ENCODE results near the gene PTGR2. TPM values are rescaled to one million over a fixed set of nuclear protein-coding genes. Genes with fewer than 3 reads are reported as not detected.

The PTGR2 gene
- total RNA-seq, 1 experiment from 2014 or later: 17.1 TPM

- intact Hi-C loops (cut with micrococcal nuclease; ENCODE audit: unreplicated experiment) (no loop called here), in situ Hi-C loops (cut with HindIII; ENCODE audit: low pct_unique_long_range_greater_than_20kb, low sequenced_read_pairs) (no loop called here)
- BruUV-seq (replicated peaks): TSS peak; percentile 30
- ATAC-seq (no peak), DNase-seq (ENCODE audit: low read depth, low spot score) (no peak)
- no peaks in the 10 kb centered on the region for H3K9me3 ChIP-seq (ENCODE audit: control insufficient read depth, insufficient read depth, low read depth, low read length)
- ChIA-PET CTCF (no interaction called here), POLR2A (no interaction called here)
- H3K27me3 ChIP-seq (ENCODE audit: control insufficient read depth, insufficient read depth, low read length): no peaks in the 10 kb centered on the region
- H3K4me3 ChIP-seq (ENCODE audit: low read depth in 2 of 2, low read length in 2 of 2): no peak overlapping the region
- peaks cover 34% of the 10 kb centered on the region for H3K36me3 ChIP-seq (ENCODE audit: control insufficient read depth, insufficient read depth, low read length)
- TF ChIP-seq POLR2AphosphoS5 (IDR thresholded peaks at IDR 0.05; ENCODE audit: low read depth, low read length) (no peak), TCF7L2 (IDR thresholded peaks at IDR 0.05; ENCODE audit: low read depth, low read length) (no peak), SIN3A (IDR thresholded peaks at IDR 0.05; ENCODE audit: borderline replicate concordance, insufficient read depth, low read depth, low read length) (no peak)
- TF ChIP-seq, protein P1, sequence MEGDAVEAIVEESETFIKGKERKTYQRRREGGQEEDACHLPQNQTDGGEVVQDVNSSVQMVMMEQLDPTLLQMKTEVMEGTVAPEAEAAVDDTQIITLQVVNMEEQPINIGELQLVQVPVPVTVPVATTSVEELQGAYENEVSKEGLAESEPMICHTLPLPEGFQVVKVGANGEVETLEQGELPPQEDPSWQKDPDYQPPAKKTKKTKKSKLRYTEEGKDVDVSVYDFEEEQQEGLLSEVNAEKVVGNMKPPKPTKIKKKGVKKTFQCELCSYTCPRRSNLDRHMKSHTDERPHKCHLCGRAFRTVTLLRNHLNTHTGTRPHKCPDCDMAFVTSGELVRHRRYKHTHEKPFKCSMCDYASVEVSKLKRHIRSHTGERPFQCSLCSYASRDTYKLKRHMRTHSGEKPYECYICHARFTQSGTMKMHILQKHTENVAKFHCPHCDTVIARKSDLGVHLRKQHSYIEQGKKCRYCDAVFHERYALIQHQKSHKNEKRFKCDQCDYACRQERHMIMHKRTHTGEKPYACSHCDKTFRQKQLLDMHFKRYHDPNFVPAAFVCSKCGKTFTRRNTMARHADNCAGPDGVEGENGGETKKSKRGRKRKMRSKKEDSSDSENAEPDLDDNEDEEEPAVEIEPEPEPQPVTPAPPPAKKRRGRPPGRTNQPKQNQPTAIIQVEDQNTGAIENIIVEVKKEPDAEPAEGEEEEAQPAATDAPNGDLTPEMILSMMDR (IDR thresholded peaks at IDR 0.05): no peak
- TF ChIP-seq, protein P2, sequence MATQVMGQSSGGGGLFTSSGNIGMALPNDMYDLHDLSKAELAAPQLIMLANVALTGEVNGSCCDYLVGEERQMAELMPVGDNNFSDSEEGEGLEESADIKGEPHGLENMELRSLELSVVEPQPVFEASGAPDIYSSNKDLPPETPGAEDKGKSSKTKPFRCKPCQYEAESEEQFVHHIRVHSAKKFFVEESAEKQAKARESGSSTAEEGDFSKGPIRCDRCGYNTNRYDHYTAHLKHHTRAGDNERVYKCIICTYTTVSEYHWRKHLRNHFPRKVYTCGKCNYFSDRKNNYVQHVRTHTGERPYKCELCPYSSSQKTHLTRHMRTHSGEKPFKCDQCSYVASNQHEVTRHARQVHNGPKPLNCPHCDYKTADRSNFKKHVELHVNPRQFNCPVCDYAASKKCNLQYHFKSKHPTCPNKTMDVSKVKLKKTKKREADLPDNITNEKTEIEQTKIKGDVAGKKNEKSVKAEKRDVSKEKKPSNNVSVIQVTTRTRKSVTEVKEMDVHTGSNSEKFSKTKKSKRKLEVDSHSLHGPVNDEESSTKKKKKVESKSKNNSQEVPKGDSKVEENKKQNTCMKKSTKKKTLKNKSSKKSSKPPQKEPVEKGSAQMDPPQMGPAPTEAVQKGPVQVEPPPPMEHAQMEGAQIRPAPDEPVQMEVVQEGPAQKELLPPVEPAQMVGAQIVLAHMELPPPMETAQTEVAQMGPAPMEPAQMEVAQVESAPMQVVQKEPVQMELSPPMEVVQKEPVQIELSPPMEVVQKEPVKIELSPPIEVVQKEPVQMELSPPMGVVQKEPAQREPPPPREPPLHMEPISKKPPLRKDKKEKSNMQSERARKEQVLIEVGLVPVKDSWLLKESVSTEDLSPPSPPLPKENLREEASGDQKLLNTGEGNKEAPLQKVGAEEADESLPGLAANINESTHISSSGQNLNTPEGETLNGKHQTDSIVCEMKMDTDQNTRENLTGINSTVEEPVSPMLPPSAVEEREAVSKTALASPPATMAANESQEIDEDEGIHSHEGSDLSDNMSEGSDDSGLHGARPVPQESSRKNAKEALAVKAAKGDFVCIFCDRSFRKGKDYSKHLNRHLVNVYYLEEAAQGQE (IDR thresholded peaks at IDR 0.05; ENCODE audit: insufficient read depth in 1 of 2, low read depth in 2 of 2, low read length in 1 of 2): no peak
- no peaks in the 10 kb centered on the region for H3K4me1 ChIP-seq (ENCODE audit: control insufficient read depth, insufficient read depth, low read length)
- no peak overlapping the region for H3K27ac ChIP-seq (ENCODE audit: low read length)
Measured at GRCh38 chr14:73909681-73910080, 58.0 kb downstream of the PTGR2 start.

DNA sequence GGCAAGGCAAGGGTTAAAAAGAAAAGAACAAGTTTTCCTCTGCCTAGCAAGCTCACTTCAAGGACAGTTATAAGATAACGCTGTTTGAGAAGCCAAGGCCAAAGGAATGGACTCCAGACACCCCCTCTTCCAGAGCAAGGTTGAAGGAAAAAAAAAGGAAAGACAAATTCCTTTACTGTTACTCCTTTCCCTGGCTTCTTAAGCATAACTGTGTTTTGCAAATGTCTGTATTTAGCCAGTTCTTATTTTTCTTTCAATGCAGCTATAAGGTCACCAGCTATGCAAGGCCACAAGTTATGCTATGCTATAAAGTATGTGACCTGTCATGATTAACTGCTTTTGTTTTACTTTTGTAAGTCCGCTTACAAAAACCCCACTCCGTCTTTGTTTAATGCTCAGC, 61.6 kb downstream of the PTGR2 start:
- no peaks in the 10 kb centered on the region for H3K4me1 ChIP-seq (ENCODE audit: control insufficient read depth, insufficient read depth, low read length)
- intact Hi-C loops (cut with micrococcal nuclease; ENCODE audit: unreplicated experiment): no loop called here
- POLR2A ChIA-PET: interaction anchor here (0.6 kb wide), 2 partner anchors 45 to 139 kb away, joined by 5 to 6 read pairs; no protein-coding TSS in a partner anchor
- no TSS peak for BruUV-seq (replicated peaks)
- ATAC-seq: no peak
- no peak overlapping the region for H3K4me3 ChIP-seq (ENCODE audit: low read depth in 2 of 2, low read length in 2 of 2)
- TF ChIP-seq, protein P2 (IDR thresholded peaks at IDR 0.05; ENCODE audit: insufficient read depth in 1 of 2, low read depth in 2 of 2, low read length in 1 of 2): no peak
- TF ChIP-seq TCF7L2 (IDR thresholded peaks at IDR 0.05; ENCODE audit: low read depth, low read length) (no peak), SIN3A (IDR thresholded peaks at IDR 0.05; ENCODE audit: borderline replicate concordance, insufficient read depth, low read depth, low read length) (no peak), POLR2AphosphoS5 (IDR thresholded peaks at IDR 0.05; ENCODE audit: low read depth, low read length) (no peak)
- TF ChIP-seq, protein P1 (IDR thresholded peaks at IDR 0.05): no peak
- H3K27me3 ChIP-seq (ENCODE audit: control insufficient read depth, insufficient read depth, low read length): no peaks in the 10 kb centered on the region
- no peak for DNase-seq (ENCODE audit: low read depth, low spot score)
- CTCF ChIA-PET: interaction anchor here (0.6 kb wide), 1 partner anchor 159 kb away, joined by 3 read pairs; no protein-coding TSS in a partner anchor
- in situ Hi-C loops (cut with HindIII; ENCODE audit: low pct_unique_long_range_greater_than_20kb, low sequenced_read_pairs): no loop called here
- no peaks in the 10 kb centered on the region for H3K9me3 ChIP-seq (ENCODE audit: control insufficient read depth, insufficient read depth, low read depth, low read length)
- peaks cover 28% of the 10 kb centered on the region for H3K36me3 ChIP-seq (ENCODE audit: control insufficient read depth, insufficient read depth, low read length)
- no peak overlapping the region for H3K27ac ChIP-seq (ENCODE audit: low read length)
